KOPT-K1 (cell line): ENCODE data around the gene MAN2A1.
A peak's percentile ranks its signal among the peaks of the same experiment; 100 is the strongest.

Source experiments
- H3K27ac ChIP-seq: fragments of 200-600 bp; sonication (generic); 2 replicates; pipeline ENCODE4 v1.5.1; 2016; ENCODE audit warnings: antibody characterized with exemption, mild to moderate bottlenecking, low read depth, low read length; ENCODE audit not compliant: poor library complexity, severe bottlenecking
- H3K36me3 ChIP-seq: fragments of 200-600 bp; sonication (generic); 2 replicates; pipeline ENCODE4 v1.5.1; 2017; ENCODE audit warnings: antibody characterized with exemption, mild to moderate bottlenecking, low read length, moderate library complexity; ENCODE audit not compliant: insufficient read depth
- H3K9me3 ChIP-seq: fragments of 200-600 bp; sonication (generic); 2 replicates; pipeline ENCODE4 v1.5.1; 2017; ENCODE audit warnings: antibody characterized with exemption, low read length, mild to moderate bottlenecking; ENCODE audit not compliant: insufficient read depth, poor library complexity, severe bottlenecking

The MAN2A1 gene

DNA sequence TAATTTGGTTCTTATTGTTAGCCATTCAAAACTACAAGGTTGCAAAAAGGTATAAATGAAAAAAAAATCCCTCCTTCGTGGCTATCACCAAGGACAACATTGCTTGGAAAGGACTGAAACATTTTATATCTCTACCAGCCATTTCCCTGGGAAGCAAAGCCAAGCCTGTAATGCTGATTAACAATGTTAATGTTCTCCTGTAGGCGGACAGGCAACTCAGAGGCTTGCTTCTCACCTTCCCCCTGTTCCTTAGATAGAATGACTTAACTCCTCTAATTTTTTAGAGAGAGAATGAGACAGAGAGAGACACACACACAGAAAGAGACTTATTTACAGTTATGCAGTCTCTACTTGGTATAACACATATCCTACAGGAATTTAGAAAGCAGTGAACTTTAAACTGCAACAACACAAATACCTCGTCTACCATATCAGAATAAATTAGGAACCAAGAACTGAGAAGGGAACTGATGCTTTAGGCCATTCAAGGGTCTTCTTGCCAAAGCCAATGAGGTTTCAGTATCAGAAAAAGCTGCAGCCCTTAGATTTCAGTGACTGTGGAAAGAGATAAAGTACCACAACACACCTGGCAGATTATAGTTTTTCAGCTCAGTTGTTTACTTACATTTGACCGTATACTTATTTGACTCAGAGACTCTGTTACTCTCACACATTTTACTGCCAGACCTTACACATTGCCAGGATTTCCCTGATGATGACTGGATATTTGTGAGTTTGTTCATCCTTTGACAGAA, 20.9 kb upstream of the MAN2A1 start:
- Histone ChIP-seq H3K27ac (no peak overlapping the region), H3K9me3 (no peaks in the 10 kb centered on the region), H3K36me3 (no peaks in the 10 kb centered on the region)

DNA sequence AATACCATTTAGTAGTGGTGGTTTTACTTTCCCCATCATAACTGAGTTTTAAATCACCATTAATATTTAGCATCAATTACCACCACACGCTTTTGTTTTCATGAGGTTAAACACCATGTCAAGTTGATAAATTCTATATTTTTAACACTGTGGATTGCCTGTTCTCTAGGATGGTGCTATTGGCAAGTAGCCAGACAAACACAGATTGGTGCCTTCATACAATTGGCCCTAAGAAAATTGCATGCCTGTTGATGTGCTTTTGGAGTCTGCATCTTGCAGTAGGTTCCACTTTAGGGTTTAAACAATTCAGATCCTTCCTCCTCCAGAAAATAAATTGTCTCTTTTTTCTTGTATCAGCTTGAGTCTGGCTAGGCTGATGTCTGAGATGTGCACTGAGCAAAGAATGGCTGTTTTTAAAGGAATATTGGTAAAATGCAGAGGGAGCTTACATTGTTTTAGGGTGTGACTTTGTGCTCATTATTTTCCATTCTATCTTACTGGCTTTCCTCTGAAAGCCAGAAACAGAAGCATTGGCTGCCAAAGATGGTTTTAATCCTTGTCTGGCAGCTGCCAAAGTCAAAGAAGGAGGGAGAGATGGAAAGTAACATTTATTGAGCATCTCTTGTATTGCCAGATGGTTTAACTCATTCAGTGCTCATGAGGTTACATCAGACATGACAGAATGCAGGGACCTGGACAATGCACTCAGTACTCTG, 19.6 kb upstream of the MAN2A1 start:
- no peaks in the 10 kb centered on the region for H3K36me3 ChIP-seq
- H3K9me3 ChIP-seq, result no peaks in the 10 kb centered on the region
- H3K27ac ChIP-seq, result no peak overlapping the region

DNA sequence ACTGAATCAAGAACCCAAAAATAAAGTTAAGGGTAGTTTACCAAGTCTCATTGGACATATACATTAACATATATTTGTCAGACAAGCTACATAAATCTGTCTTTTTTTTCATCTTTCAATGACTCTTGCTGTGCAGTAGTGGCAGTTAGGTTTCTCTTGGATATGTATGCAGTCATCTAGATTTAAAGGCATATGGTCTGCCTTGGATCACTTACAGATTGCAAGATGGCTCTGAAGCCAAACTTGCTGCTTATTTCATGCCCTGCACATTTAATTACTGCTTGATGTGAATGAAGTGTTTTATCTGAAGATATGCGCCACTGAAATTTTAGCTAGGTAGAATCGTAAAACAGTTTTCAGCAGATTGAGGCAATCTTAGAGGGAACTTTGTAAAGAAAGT, 18.6 kb upstream of the MAN2A1 start:
- Histone ChIP-seq H3K27ac (no peak overlapping the region), H3K36me3 (no peaks in the 10 kb centered on the region), H3K9me3 (no peaks in the 10 kb centered on the region)

DNA sequence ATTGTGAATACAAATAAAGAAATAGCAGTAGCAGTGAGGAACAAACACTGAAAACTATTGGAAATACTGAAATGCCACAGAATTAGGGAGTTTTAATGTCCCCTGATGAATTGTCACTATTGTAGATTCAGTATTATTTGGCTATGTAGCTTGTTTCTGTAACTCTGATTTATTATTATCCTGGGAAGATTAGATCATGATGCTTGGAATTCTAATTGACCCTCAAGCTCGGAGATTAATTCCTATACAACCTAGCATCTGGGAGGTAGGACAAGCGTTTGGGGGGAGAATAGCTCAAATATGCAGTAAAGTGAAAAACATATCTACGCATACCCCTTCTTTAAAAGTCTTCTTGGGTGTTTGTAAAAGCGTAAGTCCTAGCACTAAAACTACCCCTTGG, 15.1 kb upstream of the MAN2A1 start:
- H3K9me3 ChIP-seq, result no peaks in the 10 kb centered on the region
- no peaks in the 10 kb centered on the region for H3K36me3 ChIP-seq
- no peak overlapping the region for H3K27ac ChIP-seq

DNA sequence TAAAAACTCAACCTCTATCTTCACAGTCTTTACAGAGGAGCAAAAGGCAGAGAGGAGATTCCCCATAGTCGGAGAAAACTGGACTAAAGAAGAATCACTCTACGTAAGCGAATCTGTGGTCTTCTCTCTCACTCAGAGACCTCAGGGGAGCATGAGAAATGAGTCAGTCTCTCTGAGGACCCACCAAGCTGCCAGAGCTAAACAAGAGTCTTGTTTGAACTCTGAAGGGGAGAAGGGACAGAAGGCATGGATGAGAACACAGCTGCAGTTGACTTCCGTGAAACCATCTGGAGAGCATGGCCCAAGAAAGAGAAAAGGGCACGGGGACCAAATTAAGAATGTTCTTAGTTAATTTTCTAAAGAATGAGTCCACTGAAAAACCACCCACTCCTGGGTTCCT, 12.8 kb upstream of the MAN2A1 start:
- H3K27ac ChIP-seq, result no peak overlapping the region
- no peaks in the 10 kb centered on the region for H3K36me3 ChIP-seq
- no peaks in the 10 kb centered on the region for H3K9me3 ChIP-seq

DNA sequence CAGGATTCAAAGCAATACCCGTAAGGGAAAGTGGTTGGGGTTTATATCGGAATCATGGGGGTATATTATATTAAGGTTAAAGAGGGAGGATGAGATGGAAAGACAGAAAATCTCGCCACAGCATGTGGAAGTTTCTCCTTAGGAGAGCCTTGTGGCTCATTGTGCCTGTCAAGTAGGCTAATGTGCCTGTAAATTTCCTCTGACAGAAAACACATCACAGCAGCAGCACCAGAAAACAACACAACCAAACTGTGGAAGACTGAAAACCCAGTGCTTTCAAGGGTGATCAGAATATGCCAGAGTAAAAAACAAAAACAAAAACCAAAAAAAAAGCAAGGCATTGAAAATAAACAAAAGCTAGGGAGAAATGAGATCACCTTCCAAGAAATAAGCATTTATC, 11.3 kb upstream of the MAN2A1 start:
- Histone ChIP-seq H3K36me3 (no peaks in the 10 kb centered on the region), H3K27ac (no peak overlapping the region), H3K9me3 (no peaks in the 10 kb centered on the region)

DNA sequence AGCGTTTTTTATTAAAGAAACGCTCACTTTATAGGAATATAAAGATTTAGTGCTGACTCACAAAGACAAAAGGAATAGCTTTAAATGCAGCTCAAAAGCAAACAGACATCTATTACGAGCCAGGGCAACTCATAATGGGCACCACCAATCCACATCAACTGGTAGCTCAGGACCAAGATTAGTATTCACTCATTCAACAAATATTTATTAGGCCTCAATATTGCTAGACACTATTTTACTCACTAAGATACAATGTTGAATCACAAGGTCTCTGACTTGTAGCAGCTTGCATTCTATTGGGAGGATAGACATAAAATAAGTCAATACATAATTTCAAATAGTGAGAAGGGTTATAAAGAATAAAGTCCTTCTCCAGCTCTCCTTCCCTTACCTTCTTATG, 8.0 kb upstream of the MAN2A1 start:
- Histone ChIP-seq H3K36me3 (no peaks in the 10 kb centered on the region), H3K9me3 (no peaks in the 10 kb centered on the region), H3K27ac (no peak overlapping the region)

DNA sequence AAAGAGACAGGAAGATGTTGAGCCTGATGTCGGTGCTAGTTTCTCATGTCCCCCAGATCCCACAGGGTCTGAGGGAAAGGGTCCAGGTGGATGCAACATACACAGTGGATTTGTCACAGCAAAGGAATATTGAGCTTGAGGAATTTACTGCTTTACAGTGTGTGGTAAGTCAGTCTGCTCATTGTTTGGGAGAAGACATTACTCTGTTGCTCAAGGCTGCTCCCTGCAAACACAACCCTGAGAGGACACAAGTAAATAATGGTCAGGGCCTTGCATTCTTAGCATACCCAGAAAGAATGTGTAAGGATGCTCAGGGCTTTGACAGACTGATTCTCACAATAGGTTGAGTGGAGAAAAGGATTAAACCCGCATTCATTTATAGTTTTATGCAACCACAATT, 7.3 kb upstream of the MAN2A1 start:
- no peaks in the 10 kb centered on the region for H3K9me3 ChIP-seq
- H3K27ac ChIP-seq, result no peak overlapping the region
- no peaks in the 10 kb centered on the region for H3K36me3 ChIP-seq

DNA sequence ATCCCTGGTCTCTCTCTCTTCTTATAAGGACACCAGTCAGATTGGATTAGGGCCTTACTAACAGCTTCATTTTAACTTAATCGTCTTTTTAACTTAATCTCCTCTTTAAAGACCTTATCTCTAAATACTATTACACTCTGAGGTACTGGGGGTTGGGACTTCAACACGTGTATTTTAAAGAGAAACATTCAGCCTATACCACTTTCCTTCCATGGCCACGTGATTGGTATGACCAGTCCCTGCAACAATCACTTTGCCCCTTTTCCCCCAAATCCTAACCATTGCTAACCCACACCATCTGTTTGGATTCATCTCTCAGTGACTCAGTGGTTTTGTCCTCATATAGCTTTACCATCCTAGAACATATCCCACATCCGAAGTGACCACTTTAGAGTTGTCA, 3.8 kb upstream of the MAN2A1 start:
- Histone ChIP-seq H3K9me3 (no peaks in the 10 kb centered on the region), H3K36me3 (no peaks in the 10 kb centered on the region), H3K27ac (no peak overlapping the region)

DNA sequence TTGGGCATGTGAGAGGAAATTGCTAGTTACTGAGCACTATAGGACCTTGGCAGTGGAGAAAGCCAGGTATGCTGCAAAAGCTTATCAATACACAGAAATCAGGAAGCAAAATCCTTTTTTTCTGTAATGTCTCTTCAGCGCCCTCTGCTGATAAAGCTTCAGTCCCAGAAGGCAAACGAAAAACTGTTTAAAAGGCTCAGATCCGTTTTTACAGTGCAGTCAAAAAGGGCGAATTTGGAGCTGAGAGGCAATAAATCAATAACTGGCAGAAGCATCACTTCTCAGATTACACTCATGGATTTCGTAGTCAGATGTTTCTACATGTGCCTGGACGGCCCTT, 1.1 kb upstream of the MAN2A1 start:
- Histone ChIP-seq H3K9me3 (no peaks in the 10 kb centered on the region), H3K36me3 (no peaks in the 10 kb centered on the region), H3K27ac (peak overlapping the region; percentile 88)

DNA sequence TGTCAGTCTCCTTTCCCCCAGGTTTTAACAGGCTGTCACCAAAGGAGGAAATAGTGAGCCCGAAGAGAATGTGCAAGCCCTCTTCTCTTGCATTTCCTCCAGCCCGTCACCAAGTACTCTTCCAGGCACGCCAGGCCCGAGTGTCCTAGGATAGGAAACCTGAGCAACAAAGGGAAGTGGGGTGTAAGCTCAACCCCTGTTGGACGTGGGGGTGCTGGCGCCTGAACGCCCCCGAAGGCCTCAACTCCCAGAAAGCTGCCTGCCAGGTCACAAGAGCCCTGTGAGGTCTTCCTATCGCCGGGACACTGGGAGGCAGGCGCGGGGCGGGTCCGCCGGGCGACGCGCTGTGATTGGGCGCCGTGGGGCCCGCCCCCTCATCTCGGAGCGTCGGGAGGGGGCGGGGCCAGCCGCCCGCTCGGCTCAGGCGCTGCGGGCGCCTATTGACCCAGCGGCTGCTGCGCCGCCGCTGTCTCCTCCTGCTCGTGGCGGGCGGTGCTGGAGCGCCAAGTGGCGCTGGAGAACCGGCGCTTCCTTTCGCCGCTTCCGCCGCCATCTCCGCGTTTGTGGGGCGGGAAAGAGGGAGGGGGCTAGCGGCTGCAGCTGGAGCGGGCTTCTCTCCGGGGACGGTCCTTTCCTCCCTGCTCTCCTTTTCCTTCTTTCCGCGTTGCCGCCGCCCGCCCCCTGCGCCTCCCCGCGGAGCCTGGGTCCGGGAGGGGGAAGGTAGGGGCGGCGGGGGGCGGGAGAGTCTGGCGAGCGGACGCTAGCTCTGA, 572 bp upstream of the MAN2A1 start:
- Histone ChIP-seq H3K27ac (peak overlapping the region; percentile 88), H3K9me3 (no peaks in the 10 kb centered on the region), H3K36me3 (no peaks in the 10 kb centered on the region)

DNA sequence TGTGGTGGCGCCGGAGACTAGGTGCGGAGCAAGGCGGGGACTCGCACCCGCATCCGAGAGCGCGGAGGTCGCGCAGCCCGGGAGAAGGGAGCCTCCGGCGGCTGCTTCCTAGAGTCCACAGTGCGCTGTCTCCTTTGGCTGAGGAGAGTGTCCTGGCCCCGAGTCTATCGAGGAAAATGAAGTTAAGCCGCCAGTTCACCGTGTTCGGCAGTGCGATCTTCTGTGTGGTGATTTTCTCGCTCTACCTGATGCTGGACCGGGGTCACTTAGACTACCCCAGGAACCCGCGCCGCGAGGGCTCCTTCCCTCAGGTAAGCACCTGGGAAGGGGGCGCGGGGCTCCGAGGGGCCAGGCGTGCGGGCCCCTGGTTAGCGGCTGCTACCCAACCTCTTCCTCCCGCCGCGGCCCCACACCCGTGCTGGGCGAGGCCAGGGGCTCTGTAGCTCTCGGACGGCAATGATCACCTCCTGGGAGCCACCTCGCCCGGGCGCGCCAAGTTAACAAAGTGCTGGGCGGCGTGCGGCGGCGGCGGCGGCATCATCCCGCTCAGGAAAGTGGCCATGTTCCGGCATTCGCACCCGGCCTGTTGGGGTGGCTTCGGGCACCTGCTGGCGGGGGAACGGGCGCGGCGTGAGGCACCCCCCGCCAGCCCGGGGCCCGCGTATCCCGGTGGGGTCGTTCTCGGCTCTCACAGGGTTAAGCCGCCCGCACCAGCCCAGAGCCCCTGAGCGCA, 681 bp downstream of the MAN2A1 start:
- peak overlapping the region; percentile 88 for H3K27ac ChIP-seq
- no peaks in the 10 kb centered on the region for H3K9me3 ChIP-seq
- H3K36me3 ChIP-seq, result no peaks in the 10 kb centered on the region

DNA sequence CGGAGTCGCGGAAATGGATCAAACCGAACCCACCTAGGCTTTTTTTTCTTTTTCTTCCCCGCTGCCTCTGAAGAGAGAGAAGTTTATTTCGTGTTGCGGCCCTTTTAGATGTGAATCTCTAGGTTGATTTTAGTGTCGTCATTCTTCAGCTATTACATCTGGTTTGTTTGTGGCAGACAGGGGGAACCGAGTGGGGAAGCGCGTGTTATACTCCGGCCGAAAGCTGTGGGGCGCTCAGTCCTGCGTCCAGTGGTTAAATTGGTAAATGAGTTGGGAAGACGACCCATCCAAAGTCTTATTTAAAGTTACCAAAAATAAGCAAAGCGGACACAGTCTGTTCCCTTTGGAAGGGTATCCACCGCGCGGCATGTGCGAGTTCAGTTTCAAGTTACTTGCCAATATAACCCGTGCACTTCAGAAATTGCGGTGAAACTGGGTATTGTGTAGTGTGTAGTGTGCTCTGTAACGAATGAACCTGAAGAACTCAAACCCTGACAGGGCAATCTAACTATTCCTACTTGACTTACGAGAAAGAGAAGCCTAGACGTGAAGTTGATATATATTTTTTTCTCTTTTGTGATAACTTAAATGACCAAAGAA, 1.3 kb downstream of the MAN2A1 start:
- Histone ChIP-seq H3K36me3 (no peaks in the 10 kb centered on the region), H3K27ac (peak overlapping the region; percentile 88), H3K9me3 (no peaks in the 10 kb centered on the region)

DNA sequence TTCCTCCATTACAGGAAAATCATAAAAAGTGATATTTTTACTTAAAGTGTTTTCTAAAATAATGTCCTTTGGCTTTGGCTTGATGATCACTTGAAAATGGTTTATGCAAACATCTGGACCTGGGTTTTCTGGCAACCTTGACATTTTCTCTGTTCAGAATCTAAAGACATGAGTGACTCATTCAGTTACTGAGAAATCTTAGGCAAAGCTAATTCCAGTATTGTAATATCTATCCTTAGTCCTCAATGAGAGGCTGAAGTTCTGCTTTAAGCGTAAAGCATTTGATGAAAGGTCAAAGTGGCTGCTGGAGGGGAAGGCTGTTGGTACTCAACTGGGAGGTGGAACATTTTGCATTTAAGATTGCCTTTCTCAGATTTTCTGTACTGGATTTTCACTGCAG, 2.3 kb downstream of the MAN2A1 start:
- H3K9me3 ChIP-seq, result no peaks in the 10 kb centered on the region
- H3K36me3 ChIP-seq, result no peaks in the 10 kb centered on the region; the same call in 1 of the 2 replicates
- peak overlapping the region; percentile 7 for H3K27ac ChIP-seq

DNA sequence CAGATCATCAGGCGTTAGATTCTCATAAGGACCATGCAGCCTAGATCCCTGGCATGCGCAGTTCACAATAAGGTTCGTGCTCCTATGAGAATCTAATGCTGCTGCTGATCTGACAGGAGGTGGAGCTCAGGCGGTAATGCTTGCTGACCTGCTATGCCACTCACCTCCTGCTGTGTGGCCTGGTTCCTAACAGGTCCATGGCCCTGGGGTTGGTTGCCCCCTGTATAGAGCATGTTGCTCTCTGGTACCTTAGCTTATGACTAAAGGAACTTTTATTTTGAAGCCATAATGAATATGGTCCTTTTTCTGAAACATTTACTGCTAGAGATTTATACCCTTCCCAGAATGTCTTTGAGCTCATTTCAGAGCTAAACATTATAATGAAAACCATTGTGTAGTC, 3.1 kb downstream of the MAN2A1 start:
- Histone ChIP-seq H3K27ac (no peak overlapping the region), H3K36me3 (peaks cover 3% of the 10 kb centered on the region; the same call in 1 of the 2 replicates)

More for the DNA sequence above, 3.1 kb downstream of the MAN2A1 start:
- no peaks in the 10 kb centered on the region for H3K9me3 ChIP-seq
